PC-9 (cell line): Measurements from ENCODE around the gene MUC5AC. TPM values are rescaled to one million over a fixed set of nuclear protein-coding genes. Genes with fewer than 3 reads are reported as not detected.

Source experiments
- BruUV-seq: library from RNA; stranded (reverse); fragments of 400-500 nt; replicated peaks from 2 replicates; lab custom pipeline; 2021; lab: Mats Ljungman, UMichigan
- CTCF ChIA-PET: fragments of 300-600 bp; sonication (Branson Sonifier 250); formaldehyde crosslinking; loops from one replicate; lab custom pipeline; 2022; ENCODE audit warnings: antibody characterized with exemption; lab: Charles Lee
- POLR2A ChIA-PET: fragments of 300-600 bp; sonication (Branson Sonifier 250); formaldehyde crosslinking; loops from one replicate; lab custom pipeline; 2022; ENCODE audit warnings: antibody characterized with exemption; ENCODE audit not compliant: unreplicated experiment; lab: Charles Lee
- DNase-seq, 2 experiments: peaks; one replicate each; pipeline versions ENCODE4 v3.0.0 to v3.0.0-alpha.2; 2015 to 2022; ENCODE audit warnings: mixed read lengths in 1 of 2
- H2AFZ ChIP-seq: fragments of 200-600 bp; sonication (generic); 2 replicates; pipeline ENCODE4 v1.8.1; 2017; ENCODE audit warnings: antibody characterized with exemption
- H3F3A ChIP-seq: fragments of 200-600 bp; sonication (generic); 2 replicates; pipeline ENCODE4 v1.8.1; 2017; ENCODE audit warnings: antibody characterized with exemption, mild to moderate bottlenecking, low read depth; ENCODE audit not compliant: insufficient read depth
- H3K27ac ChIP-seq: fragments of 200-600 bp; sonication (generic); 2 replicates; pipeline ENCODE4 v1.6.1; 2016; ENCODE audit warnings: mixed run types
- H3K27me3 ChIP-seq: fragments of 200-600 bp; sonication (generic); 2 replicates; pipeline ENCODE4 v1.6.1; 2016; ENCODE audit warnings: low read depth, mixed run types; ENCODE audit not compliant: insufficient read depth
- H3K36me3 ChIP-seq: fragments of 200-600 bp; sonication (generic); 2 replicates; pipeline ENCODE4 v1.6.1; 2016; ENCODE audit warnings: low read depth, mixed run types
- H3K4me1 ChIP-seq: fragments of 200-600 bp; sonication (generic); replicated peaks from 2 replicates; pipeline ENCODE4 v1.6.1; 2016; ENCODE audit warnings: mixed run types; ENCODE audit not compliant: insufficient read depth
- H3K4me2 ChIP-seq: fragments of 200-600 bp; sonication (generic); 2 replicates; pipeline ENCODE4 v1.6.1; 2017; ENCODE audit warnings: mixed run types
- H3K4me3 ChIP-seq: fragments of 200-600 bp; sonication (generic); 2 replicates; pipeline ENCODE4 v1.6.1; 2016; ENCODE audit warnings: mixed run types
- H3K79me2 ChIP-seq: fragments of 200-600 bp; sonication (generic); 2 replicates; pipeline ENCODE4 v1.6.1; 2017; ENCODE audit warnings: low read depth, mixed run types
- H3K9me2 ChIP-seq: fragments of 200-600 bp; sonication (generic); 2 replicates; pipeline ENCODE4 v1.8.1; 2017; ENCODE audit warnings: mild to moderate bottlenecking; ENCODE audit not compliant: insufficient read depth
- H3K9me3 ChIP-seq: fragments of 200-600 bp; sonication (generic); 2 replicates; pipeline ENCODE4 v1.8.1; 2016; ENCODE audit warnings: low read depth; ENCODE audit not compliant: insufficient read depth
- H4K20me1 ChIP-seq: fragments of 200-600 bp; sonication (generic); 2 replicates; pipeline ENCODE4 v1.8.1; 2017; ENCODE audit not compliant: insufficient read depth
- EZH2 ChIP-seq: fragments of 200-600 bp; sonication (generic); IDR thresholded peaks from 2 replicates; pipeline ENCODE4 v1.8.0; 2017; ENCODE audit warnings: antibody characterized with exemption, low read depth
- intact Hi-C: fragments of 100-400 bp; cut with micrococcal nuclease; formaldehyde crosslinking; loops from one replicate; pipeline ENCODE4 v1.10.0; 2022; ENCODE audit not compliant: unreplicated experiment
- total RNA-seq: library from RNA; stranded (reverse); gene quantifications from 2 replicates; pipeline ENCODE4 v1.2.3, GENCODE V29; 2021
- TF ChIP-seq, protein P1 (sequence below): fragments of 200-600 bp; sonication (generic); conservative IDR thresholded peaks from 2 replicates; pipeline ENCODE4 v1.6.1; 2017; ENCODE audit warnings: mixed run types, antibody characterized with exemption, mild to moderate bottlenecking, moderate library complexity

Gene MUC5AC
- total RNA-seq, 1 experiment from 2014 or later: 0.09 TPM

DNA sequence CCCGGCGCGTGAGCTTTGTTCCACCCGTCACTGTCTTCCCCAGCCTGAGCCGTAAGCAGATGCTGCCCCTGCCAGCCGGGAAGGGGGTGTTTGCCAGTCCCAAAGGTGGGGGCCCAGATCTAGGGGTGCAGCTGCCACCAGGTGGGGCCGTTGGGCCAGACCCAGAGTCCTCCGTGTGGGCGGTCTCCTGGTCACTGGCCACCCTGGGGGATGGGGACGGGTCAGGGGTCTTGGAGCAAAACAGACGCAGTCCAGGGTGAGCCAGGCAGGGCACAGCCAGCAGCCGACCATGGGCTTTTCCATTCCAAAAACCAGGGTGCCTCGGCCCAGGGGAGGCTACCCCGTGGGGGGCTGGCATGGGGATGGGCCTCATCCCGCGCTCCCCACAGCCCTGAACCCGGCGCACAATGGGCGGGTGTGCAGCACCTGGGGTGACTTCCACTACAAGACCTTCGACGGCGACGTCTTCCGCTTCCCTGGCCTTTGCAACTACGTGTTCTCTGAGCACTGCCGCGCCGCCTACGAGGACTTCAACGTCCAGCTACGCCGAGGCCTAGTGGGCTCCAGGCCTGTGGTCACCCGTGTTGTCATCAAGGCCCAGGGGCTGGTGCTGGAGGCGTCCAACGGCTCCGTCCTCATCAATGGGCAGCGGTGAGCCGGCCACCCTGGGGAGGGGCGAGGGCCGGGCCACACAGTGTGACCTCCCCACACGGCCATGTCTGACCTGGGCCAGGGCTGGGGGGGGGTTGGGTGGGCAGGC, 68.7 kb downstream of the MUC5AC start:
- Histone ChIP-seq H2AFZ (no peak overlapping the region), H3K27me3 (no peaks in the 10 kb centered on the region), H4K20me1 (no peaks in the 10 kb centered on the region), H3K27ac (no peak overlapping the region), H3K4me3 (no peak overlapping the region), H3K9me3 (no peaks in the 10 kb centered on the region), H3K4me1 (peaks cover 12% of the 10 kb centered on the region), H3K36me3 (no peaks in the 10 kb centered on the region), H3K4me2 (no peak overlapping the region), H3K9me2 (no peaks in the 10 kb centered on the region), H3K79me2 (0 out of 2 replicates have a peak, but pooled peaks cover 3% of the 10 kb centered on the region), H3F3A (no peaks in the 10 kb centered on the region)
- ChIA-PET POLR2A (no interaction called here), CTCF (no interaction called here)
- intact Hi-C loops: no loop called here
- TF ChIP-seq, protein P1, sequence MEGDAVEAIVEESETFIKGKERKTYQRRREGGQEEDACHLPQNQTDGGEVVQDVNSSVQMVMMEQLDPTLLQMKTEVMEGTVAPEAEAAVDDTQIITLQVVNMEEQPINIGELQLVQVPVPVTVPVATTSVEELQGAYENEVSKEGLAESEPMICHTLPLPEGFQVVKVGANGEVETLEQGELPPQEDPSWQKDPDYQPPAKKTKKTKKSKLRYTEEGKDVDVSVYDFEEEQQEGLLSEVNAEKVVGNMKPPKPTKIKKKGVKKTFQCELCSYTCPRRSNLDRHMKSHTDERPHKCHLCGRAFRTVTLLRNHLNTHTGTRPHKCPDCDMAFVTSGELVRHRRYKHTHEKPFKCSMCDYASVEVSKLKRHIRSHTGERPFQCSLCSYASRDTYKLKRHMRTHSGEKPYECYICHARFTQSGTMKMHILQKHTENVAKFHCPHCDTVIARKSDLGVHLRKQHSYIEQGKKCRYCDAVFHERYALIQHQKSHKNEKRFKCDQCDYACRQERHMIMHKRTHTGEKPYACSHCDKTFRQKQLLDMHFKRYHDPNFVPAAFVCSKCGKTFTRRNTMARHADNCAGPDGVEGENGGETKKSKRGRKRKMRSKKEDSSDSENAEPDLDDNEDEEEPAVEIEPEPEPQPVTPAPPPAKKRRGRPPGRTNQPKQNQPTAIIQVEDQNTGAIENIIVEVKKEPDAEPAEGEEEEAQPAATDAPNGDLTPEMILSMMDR: no peak; the same call in 1 of the 2 replicates
- no peak for TF ChIP-seq EZH2
- no peak for DNase-seq
- no TSS peak for BruUV-seq

DNA sequence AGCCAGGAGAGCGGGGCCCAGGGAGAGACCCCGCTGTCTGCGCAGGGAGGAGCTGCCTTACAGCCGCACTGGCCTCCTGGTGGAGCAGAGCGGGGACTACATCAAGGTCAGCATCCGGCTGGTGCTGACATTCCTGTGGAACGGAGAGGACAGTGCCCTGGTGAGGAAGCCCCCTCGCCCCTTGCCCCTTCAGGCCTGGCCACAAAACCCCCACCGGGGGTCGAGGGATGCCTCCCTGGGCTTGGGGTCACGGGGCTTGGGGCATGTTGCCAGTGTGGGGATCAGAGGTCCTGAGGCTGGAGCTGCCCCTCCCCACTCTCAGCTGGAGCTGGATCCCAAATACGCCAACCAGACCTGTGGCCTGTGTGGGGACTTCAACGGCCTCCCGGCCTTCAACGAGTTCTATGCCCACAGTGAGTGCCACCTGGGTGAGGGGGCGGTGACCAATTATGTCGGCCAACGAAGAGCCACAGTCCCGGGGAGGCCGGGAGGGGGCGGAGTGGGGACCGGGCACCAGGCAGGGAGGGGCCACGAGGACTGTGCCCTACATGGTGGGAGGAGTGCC, 69.3 kb downstream of the MUC5AC start:
- Histone ChIP-seq H3K27me3 (no peaks in the 10 kb centered on the region), H3F3A (no peaks in the 10 kb centered on the region)

DNA sequence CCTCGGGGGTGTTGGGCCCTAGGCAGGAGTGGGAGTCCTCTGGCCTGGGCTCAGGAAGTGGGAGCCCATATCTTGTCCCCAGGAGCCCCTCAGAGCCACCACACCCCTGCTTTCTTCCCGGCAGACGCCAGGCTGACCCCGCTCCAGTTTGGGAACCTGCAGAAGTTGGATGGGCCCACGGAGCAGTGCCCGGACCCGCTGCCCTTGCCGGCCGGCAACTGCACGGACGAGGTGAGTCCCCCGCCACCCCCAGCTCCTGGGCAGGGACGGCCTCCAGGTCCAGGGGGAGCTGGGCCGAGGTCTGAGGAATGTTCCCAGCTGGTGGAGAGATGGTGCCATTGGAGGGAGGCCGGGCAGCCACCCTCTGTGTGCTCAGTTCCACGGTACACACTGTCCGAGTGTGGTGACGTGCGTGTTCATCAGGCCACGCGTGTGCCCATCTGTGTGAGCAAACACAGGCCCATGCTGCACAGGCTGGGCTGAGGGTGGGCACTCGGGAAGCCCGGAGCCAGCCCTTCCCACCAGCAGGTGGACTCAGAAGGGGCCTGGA, 69.9 kb downstream of the MUC5AC start:
- no peak overlapping the region for H3K4me3 ChIP-seq
- intact Hi-C loops: no loop called here
- TF ChIP-seq EZH2: no peak
- TF ChIP-seq, protein P1: no peak
- H3K9me3 ChIP-seq: no peaks in the 10 kb centered on the region
- no peak overlapping the region for H2AFZ ChIP-seq
- CTCF ChIA-PET: no interaction called here
- no peaks in the 10 kb centered on the region for H3K9me2 ChIP-seq
- H3K27ac ChIP-seq: no peak overlapping the region
- peaks cover 1% of the 10 kb centered on the region; the same call in 1 of the 2 replicates for H3K4me1 ChIP-seq
- H3F3A ChIP-seq: no peaks in the 10 kb centered on the region
- POLR2A ChIA-PET: no interaction called here
- no peaks in the 10 kb centered on the region for H3K27me3 ChIP-seq
- H3K4me2 ChIP-seq: no peak overlapping the region
- H3K79me2 ChIP-seq: 0 out of 2 replicates have a peak, but pooled peaks cover 3% of the 10 kb centered on the region
- no peaks in the 10 kb centered on the region for H4K20me1 ChIP-seq
- BruUV-seq: no TSS peak
- H3K36me3 ChIP-seq: no peaks in the 10 kb centered on the region
- DNase-seq: no peak

More for the DNA sequence above, 69.3 kb downstream of the MUC5AC start:
- Histone ChIP-seq H3K27ac (no peak overlapping the region), H3K4me3 (no peak overlapping the region), H3K79me2 (0 out of 2 replicates have a peak, but pooled peaks cover 3% of the 10 kb centered on the region), H4K20me1 (no peaks in the 10 kb centered on the region), H3K9me2 (no peaks in the 10 kb centered on the region), H3K4me1 (peaks cover 7% of the 10 kb centered on the region), H3K4me2 (no peak overlapping the region), H2AFZ (no peak overlapping the region), H3K36me3 (no peaks in the 10 kb centered on the region), H3K9me3 (no peaks in the 10 kb centered on the region)
- no peak for DNase-seq
- CTCF ChIA-PET: no interaction called here
- POLR2A ChIA-PET: no interaction called here
- BruUV-seq: no TSS peak
- intact Hi-C loops: no loop called here
- TF ChIP-seq EZH2: no peak
- TF ChIP-seq, protein P1: no peak
